Fibroblast of villous mesenchyme (primary cell): ENCODE results near the gene TXNDC11. TPM values are rescaled to one million over a fixed set of nuclear protein-coding genes. Genes with fewer than 3 reads are reported as not detected.

Experiments
- DNase-seq: peaks from one replicate; pipeline ENCODE4 v3.0.0-alpha.2; 2010; ENCODE audit warnings: low read depth
- H3K4me3 ChIP-seq: 2 replicates; pipeline ENCODE4 v1.5.1; 2011; ENCODE audit warnings: low read depth, mild to moderate bottlenecking, low read length
- total RNA-seq: library from RNA; depleted of rRNA; stranded (reverse); fragments of >200 nt; gene quantifications from 2 replicates; pipeline ENCODE4 v1.2.3, GENCODE V29; 2012
- TF ChIP-seq, protein P1 (sequence below): IDR thresholded peaks from 2 replicates; pipeline ENCODE4 v1.5.1; 2012; ENCODE audit warnings: low read depth, mild to moderate bottlenecking, low read length; ENCODE audit not compliant: insufficient read depth

Gene TXNDC11
- total RNA-seq, 1 donor, result 30.2 TPM

- DNase-seq, result no peak
- TF ChIP-seq, protein P1, sequence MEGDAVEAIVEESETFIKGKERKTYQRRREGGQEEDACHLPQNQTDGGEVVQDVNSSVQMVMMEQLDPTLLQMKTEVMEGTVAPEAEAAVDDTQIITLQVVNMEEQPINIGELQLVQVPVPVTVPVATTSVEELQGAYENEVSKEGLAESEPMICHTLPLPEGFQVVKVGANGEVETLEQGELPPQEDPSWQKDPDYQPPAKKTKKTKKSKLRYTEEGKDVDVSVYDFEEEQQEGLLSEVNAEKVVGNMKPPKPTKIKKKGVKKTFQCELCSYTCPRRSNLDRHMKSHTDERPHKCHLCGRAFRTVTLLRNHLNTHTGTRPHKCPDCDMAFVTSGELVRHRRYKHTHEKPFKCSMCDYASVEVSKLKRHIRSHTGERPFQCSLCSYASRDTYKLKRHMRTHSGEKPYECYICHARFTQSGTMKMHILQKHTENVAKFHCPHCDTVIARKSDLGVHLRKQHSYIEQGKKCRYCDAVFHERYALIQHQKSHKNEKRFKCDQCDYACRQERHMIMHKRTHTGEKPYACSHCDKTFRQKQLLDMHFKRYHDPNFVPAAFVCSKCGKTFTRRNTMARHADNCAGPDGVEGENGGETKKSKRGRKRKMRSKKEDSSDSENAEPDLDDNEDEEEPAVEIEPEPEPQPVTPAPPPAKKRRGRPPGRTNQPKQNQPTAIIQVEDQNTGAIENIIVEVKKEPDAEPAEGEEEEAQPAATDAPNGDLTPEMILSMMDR, result no peak
Observed at GRCh38 chr16:11715246-11715947, 27.3 kb downstream of the TXNDC11 start.

DNA sequence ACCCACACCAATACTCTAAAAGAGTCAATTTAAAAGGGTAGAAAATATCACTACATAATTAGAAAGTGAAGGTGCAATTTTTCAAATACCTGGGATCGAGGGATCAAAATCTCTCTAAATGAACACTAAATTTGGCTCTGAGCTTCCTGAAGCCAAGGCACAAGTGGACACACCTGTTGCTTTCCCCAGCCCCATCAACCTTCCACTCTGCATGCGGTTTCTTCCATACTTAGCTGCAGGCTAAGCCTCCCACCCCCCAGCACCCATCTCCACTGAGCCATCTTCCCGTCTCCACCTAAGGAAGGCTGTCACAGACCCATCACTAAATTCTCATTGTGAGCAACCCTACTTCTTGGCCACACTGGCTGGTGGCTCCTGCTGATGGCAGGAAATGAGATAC, 30.5 kb downstream of the TXNDC11 start:
- TF ChIP-seq, protein P1, result no peak
- H3K4me3 ChIP-seq, result no peak overlapping the region
- DNase-seq, result no peak

More at GRCh38 chr16:11715246-11715947, 27.3 kb downstream of the TXNDC11 start:
- H3K4me3 ChIP-seq, result no peak overlapping the region

- DNase-seq, result no peak
- TF ChIP-seq, protein P1, result no peak
Observed at GRCh38 chr16:11711662-11712061, 31.0 kb downstream of the TXNDC11 start.

DNA sequence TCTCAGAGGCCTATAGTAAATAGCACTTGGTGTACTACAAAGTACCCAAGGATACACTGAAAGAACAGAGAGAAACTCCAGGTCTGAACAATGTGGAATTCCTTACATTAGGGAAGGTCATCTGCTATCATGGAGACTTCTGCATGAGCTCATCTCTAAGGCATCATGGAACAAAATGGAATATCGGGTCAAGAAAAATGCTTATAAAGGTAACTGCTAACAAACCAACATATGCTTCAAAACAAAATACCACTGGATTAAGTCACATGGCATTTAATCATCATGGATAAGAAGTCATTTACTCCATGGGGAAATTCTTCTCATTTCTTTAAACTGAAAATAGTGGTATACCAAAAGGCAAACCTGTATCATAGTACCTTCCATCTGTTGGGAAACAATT, 34.2 kb downstream of the TXNDC11 start:
- TF ChIP-seq, protein P1, result no peak
- H3K4me3 ChIP-seq, result no peak overlapping the region
- peak; percentile 14 for DNase-seq

More at GRCh38 chr16:11711662-11712061, 31.0 kb downstream of the TXNDC11 start:
- H3K4me3 ChIP-seq, result no peak overlapping the region

GRCh38 chr16:11707679-11708197, 34.9 kb downstream of the TXNDC11 start:
- TF ChIP-seq, protein P1, result no peak
- no peak overlapping the region for H3K4me3 ChIP-seq
- DNase-seq, result no peak

DNA sequence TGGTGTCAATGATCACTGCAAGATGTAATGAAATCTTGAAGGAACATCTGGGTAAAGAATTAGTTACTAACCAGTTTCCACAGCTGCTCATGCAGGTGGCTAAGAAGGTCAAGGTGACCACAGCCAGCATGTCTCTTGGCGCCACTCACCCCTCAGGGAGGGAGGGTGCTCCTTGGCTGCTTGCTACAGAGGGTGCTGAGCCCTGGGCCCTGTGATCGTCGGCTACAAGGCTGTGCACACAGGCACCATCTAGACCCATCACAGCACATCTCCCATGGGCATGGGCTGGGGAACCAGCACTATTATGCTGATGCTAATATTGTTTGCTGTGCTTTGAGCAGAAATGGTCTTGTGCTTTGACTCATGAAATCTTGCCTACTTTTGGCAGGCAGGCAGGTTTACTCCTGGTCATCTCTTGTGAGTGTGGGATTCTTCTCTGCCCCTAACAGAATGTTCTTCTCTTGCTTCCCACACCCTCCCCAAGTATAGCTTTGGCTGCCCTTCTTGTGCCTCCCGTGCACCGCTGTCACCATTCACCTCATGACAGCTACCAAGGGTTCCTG, 36.4 kb downstream of the TXNDC11 start:
- DNase-seq, result no peak
- no peak overlapping the region for H3K4me3 ChIP-seq
- TF ChIP-seq, protein P1, result no peak
